ENCODE measurements around the gene CHKA. TPM values are rescaled to one million over a fixed set of nuclear protein-coding genes. Genes with fewer than 3 reads are reported as not detected.

Gene CHKA
- total RNA-seq, 1 donor from 2014 or later: 8.7 TPM

GRCh38 chr11:68012044-68012842, 108.9 kb downstream of the CHKA start:
- intact Hi-C loops (cut with micrococcal nuclease): no loop called here
- H3K4me3 ChIP-seq: no peak overlapping the region
- no peaks in the 10 kb centered on the region for H3K9me3 ChIP-seq (replicated peaks)
- H3K27me3 ChIP-seq (ENCODE audit: low read depth): no peaks in the 10 kb centered on the region
- H3K4me1 ChIP-seq: peaks cover 36% of the 10 kb centered on the region
- H3K36me3 ChIP-seq: no peaks in the 10 kb centered on the region
- no peak overlapping the region for H3K27ac ChIP-seq (replicated peaks)
- DNase-seq: no peak
- TF ChIP-seq CTCF (IDR thresholded peaks at IDR 0.05; ENCODE audit: borderline replicate concordance): no peak

- no peaks in the 10 kb centered on the region for H3K9me3 ChIP-seq (replicated peaks)
- no peaks in the 10 kb centered on the region for H3K36me3 ChIP-seq
- intact Hi-C loops (cut with micrococcal nuclease): no loop called here
- TF ChIP-seq CTCF (IDR thresholded peaks at IDR 0.05; ENCODE audit: borderline replicate concordance): no peak
- H3K27me3 ChIP-seq (ENCODE audit: low read depth): no peaks in the 10 kb centered on the region
- DNase-seq: no peak
- H3K27ac ChIP-seq (replicated peaks): peak overlapping the region; percentile 83
- H3K4me3 ChIP-seq: peak overlapping the region; percentile 57
- H3K4me1 ChIP-seq: peaks cover 29% of the 10 kb centered on the region
These were observed 109.9 kb downstream of the CHKA start for GRCh38 chr11:68011051-68011943.

- DNase-seq: peak; percentile 90
- no peak for TF ChIP-seq CTCF (IDR thresholded peaks at IDR 0.05; ENCODE audit: borderline replicate concordance)
- no peaks in the 10 kb centered on the region for H3K9me3 ChIP-seq (replicated peaks)
- peaks cover 29% of the 10 kb centered on the region for H3K4me1 ChIP-seq
- peak within 1 kb of the TSS; percentile 83 for H3K27ac ChIP-seq (replicated peaks)
- H3K4me3 ChIP-seq: peak within 1 kb of the TSS; percentile 57
- no peaks in the 10 kb centered on the region for H3K36me3 ChIP-seq
- intact Hi-C loops (cut with micrococcal nuclease): no loop called here
- no peaks in the 10 kb centered on the region for H3K27me3 ChIP-seq (ENCODE audit: low read depth)
These were observed 110.8 kb downstream of the CHKA start, which contains the start of gene ALDH3B1 for GRCh38 chr11:68010090-68011041. ALDH3B1 (plus strand) TSS chr11:68010327; CDS start chr11:68015298, 4,971 bp downstream.

GRCh38 chr11:68009391-68010089, 111.6 kb downstream of the CHKA start:
- no peak for TF ChIP-seq CTCF (IDR thresholded peaks at IDR 0.05; ENCODE audit: borderline replicate concordance)
- H3K9me3 ChIP-seq (replicated peaks): no peaks in the 10 kb centered on the region
- H3K36me3 ChIP-seq: no peaks in the 10 kb centered on the region
- no peaks in the 10 kb centered on the region for H3K27me3 ChIP-seq (ENCODE audit: low read depth)
- H3K4me3 ChIP-seq: peak overlapping the region; percentile 57
- peak overlapping the region; percentile 83 for H3K27ac ChIP-seq (replicated peaks)
- intact Hi-C loops (cut with micrococcal nuclease): no loop called here
- peaks cover 32% of the 10 kb centered on the region for H3K4me1 ChIP-seq
- DNase-seq: no peak

Data from left ventricle myocardium inferior (tissue), 1 donor.